Chondrocyte (in vitro differentiated cells): Measurements from ENCODE around the gene RAVER2. TPM values are rescaled to one million over a fixed set of nuclear protein-coding genes. Genes with fewer than 3 reads are reported as not detected.

Source experiments
- DNase-seq: peaks from one replicate; pipeline ENCODE4 v3.0.0; 2021; ENCODE audit warnings: mixed read lengths, low spot score
- H3K27ac Mint-ChIP-seq: one replicate; pipeline ENCODE4 v1.8.0; 2021; ENCODE audit warnings: mild to moderate bottlenecking, moderate library complexity, mixed read lengths; ENCODE audit not compliant: unreplicated experiment
- H3K27me3 Mint-ChIP-seq: 2 replicates; pipeline ENCODE4 v1.8.0; 2021; ENCODE audit warnings: low read depth, mixed read lengths
- H3K36me3 Mint-ChIP-seq: 2 replicates; pipeline ENCODE4 v1.8.0; 2021; ENCODE audit warnings: low read depth, mixed read lengths
- H3K4me1 Mint-ChIP-seq: 2 replicates; pipeline ENCODE4 v1.8.0; 2021; ENCODE audit warnings: low read depth, mild to moderate bottlenecking, mixed read lengths
- H3K4me3 Mint-ChIP-seq: one replicate; pipeline ENCODE4 v1.8.0; 2021; ENCODE audit warnings: mild to moderate bottlenecking, moderate library complexity, mixed read lengths; ENCODE audit not compliant: unreplicated experiment
- H3K9me3 Mint-ChIP-seq: 2 replicates; pipeline ENCODE4 v1.8.0; 2021; ENCODE audit warnings: low read depth, mixed read lengths
- CTCF ChIP-seq: fragments of 200-600 bp; sonication (generic); IDR thresholded peaks from 2 replicates; pipeline ENCODE4 v1.5.0; 2021; ENCODE audit warnings: antibody characterized with exemption, mild to moderate bottlenecking, moderate library complexity
- total RNA-seq: library from RNA; stranded (reverse); gene quantifications from 3 replicates; pipeline ENCODE4 v1.2.1, GENCODE V29; 2021

The RAVER2 gene
- total RNA-seq, 1 donor from 2014 or later, result 16.4 TPM

- Mint-ChIP-seq H3K36me3 (peaks cover 2% of the 10 kb centered on the region), H3K4me1 (peaks cover 39% of the 10 kb centered on the region), H3K27me3 (no peaks in the 10 kb centered on the region), H3K4me3 (no peak overlapping the region), H3K9me3 (peaks cover 4% of the 10 kb centered on the region), H3K27ac (no peak overlapping the region)
- no peak for TF ChIP-seq CTCF
- DNase-seq, result no peak
Measured at GRCh38 chr1:64757213-64757612, 12.3 kb downstream of the RAVER2 start.

GRCh38 chr1:64758233-64758632 lies 13.4 kb downstream of the RAVER2 start:
- peaks cover 4% of the 10 kb centered on the region for H3K9me3 Mint-ChIP-seq
- H3K36me3 Mint-ChIP-seq, result peaks cover 2% of the 10 kb centered on the region
- no peak overlapping the region for H3K4me3 Mint-ChIP-seq
- peaks cover 36% of the 10 kb centered on the region for H3K4me1 Mint-ChIP-seq
- no peaks in the 10 kb centered on the region for H3K27me3 Mint-ChIP-seq
- H3K27ac Mint-ChIP-seq, result no peak overlapping the region
- TF ChIP-seq CTCF, result no peak
- no peak for DNase-seq

- no peak for TF ChIP-seq CTCF
Measured at GRCh38 chr1:64759968-64760367, 15.1 kb downstream of the RAVER2 start.

GRCh38 chr1:64765012-64765411 lies 20.1 kb downstream of the RAVER2 start:
- TF ChIP-seq CTCF, result no peak
- H3K27ac Mint-ChIP-seq, result peak overlapping the region; percentile 24
- peaks cover 18% of the 10 kb centered on the region for H3K4me1 Mint-ChIP-seq
- H3K36me3 Mint-ChIP-seq, result peaks cover 4% of the 10 kb centered on the region
- no peaks in the 10 kb centered on the region for H3K27me3 Mint-ChIP-seq
- no peak overlapping the region for H3K4me3 Mint-ChIP-seq
- DNase-seq, result no peak
- no peaks in the 10 kb centered on the region for H3K9me3 Mint-ChIP-seq

More at GRCh38 chr1:64759968-64760367, 15.1 kb downstream of the RAVER2 start:
- Mint-ChIP-seq H3K27me3 (no peaks in the 10 kb centered on the region), H3K27ac (peak overlapping the region; percentile 59), H3K4me3 (no peak overlapping the region), H3K4me1 (peaks cover 39% of the 10 kb centered on the region), H3K9me3 (peaks cover 4% of the 10 kb centered on the region), H3K36me3 (peaks cover 2% of the 10 kb centered on the region)
- no peak for DNase-seq

GRCh38 chr1:64765826-64766225 lies 21.0 kb downstream of the RAVER2 start:
- DNase-seq, result no peak
- TF ChIP-seq CTCF, result no peak
- Mint-ChIP-seq H3K27ac (no peak overlapping the region), H3K9me3 (peaks cover 8% of the 10 kb centered on the region), H3K4me1 (peaks cover 10% of the 10 kb centered on the region), H3K4me3 (no peak overlapping the region), H3K27me3 (no peaks in the 10 kb centered on the region), H3K36me3 (peaks cover 10% of the 10 kb centered on the region)
